Adrenal gland (tissue), 12 donors: ENCODE measurements around the gene MICU2. TPM values are rescaled to one million over a fixed set of nuclear protein-coding genes. Genes with fewer than 3 reads are reported as not detected.
"Not testable (repeated sequence)": the region's sequence is repeated elsewhere in the genome, so short reads cannot be mapped to it uniquely, and the experiment has no call there.

ENCODE experiments used
- DNase-seq, 7 donors: peaks; one replicate each; pipeline ENCODE4 v3.0.0-alpha.2; 2019 to 2020
- H3K27ac ChIP-seq, 5 donors: fragments of 200-600 bp; sonication (generic) in 4 of 5; 1 replicate in 3 of 5; 2 replicates in 2 of 5; pipeline versions ENCODE4 v1.5.1 to v1.8.0; 2016 to 2020; ENCODE audit warnings: mild to moderate bottlenecking in 1 of 5
- H3K27me3 ChIP-seq: fragments of 200-600 bp; 2 replicates; pipeline ENCODE4 v1.8.0; 2021
- H3K36me3 ChIP-seq, 2 donors: fragments of 200-600 bp; replicated peaks in 1 of 2; 1 replicate in 1 of 2; 2 replicates in 1 of 2; pipeline versions ENCODE4 v1.5.1 to v1.8.0; 2018 to 2022
- H3K4me1 ChIP-seq, 2 donors: fragments of 200-600 bp; replicated peaks in 1 of 2; 1 replicate in 1 of 2; 2 replicates in 1 of 2; pipeline versions ENCODE4 v1.5.1 to v1.8.0; 2018 to 2021
- H3K4me3 ChIP-seq, 4 donors: fragments of 200-600 bp; sonication (generic) in 3 of 4; one replicate each; pipeline ENCODE4 v1.5.1; 2016 to 2018
- H3K9me3 ChIP-seq, 3 donors: fragments of 200-600 bp; sonication (generic) in 1 of 3; replicated peaks in 1 of 3; 1 replicate in 2 of 3; 2 replicates in 1 of 3; pipeline versions ENCODE4 v1.5.1 to v1.8.0; 2016 to 2021
- POLR2A ChIP-seq, 2 donors: fragments of 450-650 bp; IDR thresholded peaks; one replicate each; pipeline ENCODE4 v1.6.1; 2017; ENCODE audit warnings: antibody characterized with exemption in 2 of 2, mild to moderate bottlenecking in 2 of 2, moderate library complexity in 1 of 2
- WGBS, 4 donors: extraction: QIAGEN DNeasy Blood & Tissue Kit in 2 of 4; methylation state at CpG; one replicate each; pipeline versions ENCODE4 v1.1.5 to v1.1.7; 2013 to 2017; 5-methylcytosine and 5-hydroxymethylcytosine counted together
- intact Hi-C, 2 donors: fragments of 100-400 bp; cut with DNase I; formaldehyde crosslinking; loops; one replicate each; pipeline versions ENCODE4 v1.14.1 to v1.15.0; 2022 to 2023
- polyA plus RNA-seq, 3 donors: library from polyadenylated mRNA; stranded (reverse); fragments of 200-250 nt in 2 of 3; fragments of 350-450 nt in 1 of 3; fragmentation: Illumina TruSeq in 1 of 3; extraction: RNeasy Lipid Tissue Mini Kit (QIAGEN cat#74804) in 1 of 3; gene quantifications; one replicate each; pipeline ENCODE4 v1.2.3, GENCODE V29; 2013 to 2014
- total RNA-seq, 9 donors: library from RNA; depleted of rRNA in 4 of 9; stranded (reverse); fragments of >200 nt in 4 of 9; fragments of 120-200 nt in 1 of 9; fragmentation: NEBNext Ultra II Directional in 1 of 9; extraction: Animal tissue kit (Norgen Biotek cat#: 25700) in 1 of 9; gene quantifications; one replicate each; pipeline versions ENCODE4 v1.1.0 to v1.2.4, GENCODE V29; 2013 to 2023
- TF ChIP-seq, protein P1 (sequence below), 6 experiments: fragments of 450-650 bp in 4 of 6; fragments of 200-600 bp in 2 of 6; sonication (generic) in 1 of 6; IDR thresholded peaks; 1 replicate in 5 of 6; 2 replicates in 1 of 6; pipeline versions ENCODE4 v1.5.1 to v1.8.0; 2016 to 2021; ENCODE audit warnings: antibody characterized with exemption in 6 of 6, mild to moderate bottlenecking in 2 of 6, moderate library complexity in 1 of 6
- donor health status: healthy with polysubstance abuse.
- donor health status: Bipolar disorder and iron deficiency.
- donor health status: DM: yes; HTN: yes; CAD: no.
- donor health status: DM: no; HTN: no; CAD: no.
- donor health status: DM: no; HTN: no; CAD: no.
- donor health status: DM: yes; HTN: yes; CAD: no.

The MICU2 gene
- total and polyA plus RNA-seq, 12 donors = 39.7 to 157 (median 59.7) TPM

DNA sequence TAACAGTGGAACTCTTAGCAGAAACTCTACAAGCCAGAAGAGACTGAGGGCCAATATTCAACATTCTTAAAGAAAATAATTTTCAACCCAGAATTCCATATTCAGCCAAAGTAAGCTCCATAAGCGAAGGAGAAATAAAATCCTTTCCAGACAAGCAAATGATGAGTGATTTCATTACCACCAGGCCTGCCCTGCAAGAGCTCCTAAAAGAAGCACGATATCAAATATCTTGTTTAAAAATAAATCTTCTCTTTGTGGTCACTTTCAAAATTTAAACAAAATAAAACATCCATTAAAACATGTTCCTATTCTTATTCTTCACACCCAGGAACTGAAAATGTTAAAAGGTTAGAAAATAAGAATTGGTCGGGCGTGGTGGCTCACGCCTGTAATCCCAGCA is 13.7 kb downstream of the MICU2 start:
- intact Hi-C loops = no loop called here
- Histone ChIP-seq H3K4me3 (no peak overlapping the region), H3K4me1 (peaks cover 0 to 3% of the 10 kb centered on the region in 2 donors), H3K27me3 (no peaks in the 10 kb centered on the region), H3K36me3 (no peaks in the 10 kb centered on the region), H3K27ac (no peak overlapping the region), H3K9me3 (peaks cover 0 to 5% (median 0%) of the 10 kb centered on the region in 3 donors)
- 88 to 96% (median 94%) methylated on average over 5 of the region's 5 CpGs for WGBS, 4 donors
- no peak for TF ChIP-seq POLR2A (IDR thresholded peaks at IDR 0.05)
- TF ChIP-seq, protein P1, sequence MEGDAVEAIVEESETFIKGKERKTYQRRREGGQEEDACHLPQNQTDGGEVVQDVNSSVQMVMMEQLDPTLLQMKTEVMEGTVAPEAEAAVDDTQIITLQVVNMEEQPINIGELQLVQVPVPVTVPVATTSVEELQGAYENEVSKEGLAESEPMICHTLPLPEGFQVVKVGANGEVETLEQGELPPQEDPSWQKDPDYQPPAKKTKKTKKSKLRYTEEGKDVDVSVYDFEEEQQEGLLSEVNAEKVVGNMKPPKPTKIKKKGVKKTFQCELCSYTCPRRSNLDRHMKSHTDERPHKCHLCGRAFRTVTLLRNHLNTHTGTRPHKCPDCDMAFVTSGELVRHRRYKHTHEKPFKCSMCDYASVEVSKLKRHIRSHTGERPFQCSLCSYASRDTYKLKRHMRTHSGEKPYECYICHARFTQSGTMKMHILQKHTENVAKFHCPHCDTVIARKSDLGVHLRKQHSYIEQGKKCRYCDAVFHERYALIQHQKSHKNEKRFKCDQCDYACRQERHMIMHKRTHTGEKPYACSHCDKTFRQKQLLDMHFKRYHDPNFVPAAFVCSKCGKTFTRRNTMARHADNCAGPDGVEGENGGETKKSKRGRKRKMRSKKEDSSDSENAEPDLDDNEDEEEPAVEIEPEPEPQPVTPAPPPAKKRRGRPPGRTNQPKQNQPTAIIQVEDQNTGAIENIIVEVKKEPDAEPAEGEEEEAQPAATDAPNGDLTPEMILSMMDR (IDR thresholded peaks at IDR 0.05) = no peak
- DNase-seq = no peak

DNA sequence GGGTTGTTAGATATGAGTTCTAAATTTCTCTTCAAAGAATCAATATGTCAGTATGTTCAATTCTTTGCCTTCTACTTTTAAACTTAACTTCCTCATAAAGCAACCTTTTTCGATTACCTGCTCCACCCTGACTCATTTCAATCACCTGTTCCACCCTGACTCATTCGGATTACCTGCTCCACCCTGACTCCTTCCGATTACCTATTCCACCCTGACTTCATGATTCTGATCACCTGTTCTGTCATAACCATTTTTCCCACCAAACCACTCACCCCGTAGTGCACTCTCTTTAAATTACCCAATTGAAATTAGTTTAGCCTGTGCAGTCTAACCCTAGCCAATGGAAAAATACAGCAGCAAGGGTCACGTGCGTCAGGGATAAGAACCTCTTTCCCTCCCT is 14.5 kb downstream of the MICU2 start:
- intact Hi-C loops, H3K27me3 ChIP-seq, H3K27ac ChIP-seq, H3K36me3 ChIP-seq, H3K9me3 ChIP-seq, H3K4me3 ChIP-seq, H3K4me1 ChIP-seq, DNase-seq: not testable (repeated sequence)
- WGBS, 4 donors = 97 to 100% (median 98%) methylated on average over 6 of the region's 6 CpGs

DNA sequence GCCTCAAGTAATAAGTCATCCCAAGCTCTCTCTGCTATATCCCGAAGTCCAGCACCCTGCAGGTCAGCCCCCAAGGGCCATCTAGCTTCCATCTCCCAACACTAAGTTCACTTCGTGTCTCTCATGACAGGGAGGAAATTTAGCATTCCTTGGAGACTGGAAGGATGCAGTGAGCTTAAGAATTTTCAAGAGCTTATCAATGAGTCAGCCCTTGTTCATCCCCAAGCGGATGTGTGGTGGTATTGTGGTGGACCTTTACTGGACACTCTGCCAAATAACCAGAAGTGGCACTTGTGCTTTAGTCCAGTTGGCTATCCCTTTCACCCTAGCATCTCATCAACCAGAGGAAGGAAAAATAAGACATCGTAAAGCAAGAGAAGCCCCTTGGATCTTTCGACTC is 15.6 kb downstream of the MICU2 start:
- DNase-seq, H3K36me3 ChIP-seq, H3K27me3 ChIP-seq, H3K4me3 ChIP-seq, H3K4me1 ChIP-seq, H3K9me3 ChIP-seq, intact Hi-C loops, H3K27ac ChIP-seq: not testable (repeated sequence)
- WGBS, 4 donors = 88 to 92% (median 92%) methylated on average over 5 of the region's 5 CpGs

DNA sequence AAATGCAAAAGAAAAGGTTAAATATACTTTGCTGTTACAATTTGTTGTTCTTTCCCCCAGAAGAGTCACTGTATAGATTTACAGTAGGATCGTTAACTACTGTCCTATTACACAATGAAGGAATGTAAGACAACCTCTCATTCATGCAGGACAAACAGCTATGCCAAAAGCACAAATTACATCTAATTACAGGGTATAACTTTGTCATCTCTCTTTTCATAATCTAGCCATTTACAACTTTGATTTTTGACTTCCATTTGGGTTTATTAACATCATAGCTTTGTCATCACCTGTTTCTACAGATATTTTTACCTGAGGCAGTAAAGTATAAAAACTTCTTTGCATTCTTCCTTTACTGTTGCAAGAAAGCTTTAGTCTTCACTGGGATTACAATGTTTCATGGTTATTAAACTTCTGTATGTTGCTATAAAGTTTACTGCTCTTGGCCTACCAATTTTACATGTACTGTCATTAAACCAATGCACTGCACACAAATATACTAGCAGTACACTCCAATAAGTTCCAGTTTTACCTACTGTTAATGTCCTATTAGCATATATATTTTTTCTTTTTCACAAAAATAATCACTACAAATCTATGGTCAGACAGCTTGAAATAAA is 18.9 kb downstream of the MICU2 start:
- Histone ChIP-seq H3K4me1 (peaks cover 0 to 10% of the 10 kb centered on the region in 2 donors), H3K4me3 (no peak overlapping the region), H3K36me3 (no peaks in the 10 kb centered on the region), H3K9me3 (no peaks in the 10 kb centered on the region), H3K27me3 (no peaks in the 10 kb centered on the region), H3K27ac (no peak overlapping the region)
- intact Hi-C loops = no loop called here
- WGBS, 4 donors = 86 to 91% (median 89%) methylated on average over 1 of the region's 1 CpG
- DNase-seq = no peak
- TF ChIP-seq POLR2A (IDR thresholded peaks at IDR 0.05) = no peak
- TF ChIP-seq, protein P1 (IDR thresholded peaks at IDR 0.05) = no peak

GRCh38 chr13:21583478-21583877 is 20.5 kb downstream of the MICU2 start:
- TF ChIP-seq, protein P1 (IDR thresholded peaks at IDR 0.05) = no peak
- TF ChIP-seq POLR2A (IDR thresholded peaks at IDR 0.05) = no peak
- H3K27ac ChIP-seq = no peak overlapping the region
- intact Hi-C loops = no loop called here
- H3K4me3 ChIP-seq = no peak overlapping the region
- no peaks in the 10 kb centered on the region for H3K36me3 ChIP-seq
- 77 to 86% (median 78%) methylated on average over 2 of the region's 2 CpGs for WGBS, 4 donors
- DNase-seq = no peak
- no peaks in the 10 kb centered on the region for H3K27me3 ChIP-seq
- peaks cover 0 to 10% of the 10 kb centered on the region in 2 donors for H3K4me1 ChIP-seq
- no peaks in the 10 kb centered on the region for H3K9me3 ChIP-seq
